Subcutaneous abdominal adipose tissue (tissue), 5 donors: ENCODE results near the gene ZFHX3.

Experiments used
- H3K27ac ChIP-seq: one replicate; pipeline ENCODE4 v1.7.0; 2013; ENCODE audit warnings: low read depth, mild to moderate bottlenecking, inconsistent platforms, low read length, moderate library complexity
- H3K27me3 ChIP-seq, 5 donors: one replicate each; pipeline ENCODE4 v1.7.0; 2013; ENCODE audit warnings: low read length in 5 of 5, inconsistent platforms in 1 of 5; ENCODE audit not compliant: control insufficient read depth in 5 of 5, insufficient read depth in 4 of 5
- H3K36me3 ChIP-seq, 5 donors: one replicate each; pipeline ENCODE4 v1.7.0; 2013; ENCODE audit warnings: low read length in 5 of 5; ENCODE audit not compliant: control insufficient read depth in 5 of 5, insufficient read depth in 5 of 5
- H3K4me1 ChIP-seq, 5 donors: one replicate each; pipeline ENCODE4 v1.7.0; 2013; ENCODE audit warnings: low read length in 5 of 5, mild to moderate bottlenecking in 3 of 5, moderate library complexity in 1 of 5; ENCODE audit not compliant: control insufficient read depth in 5 of 5, insufficient read depth in 5 of 5
- H3K4me3 ChIP-seq, 5 donors: one replicate each; pipeline ENCODE4 v1.7.0; 2013; ENCODE audit warnings: low read length in 5 of 5, low read depth in 1 of 5
- H3K9ac ChIP-seq, 5 donors: one replicate each; pipeline ENCODE4 v1.7.0; 2013; ENCODE audit warnings: low read length in 5 of 5, mild to moderate bottlenecking in 4 of 5, moderate library complexity in 3 of 5
- H3K9me3 ChIP-seq, 5 donors: one replicate each; pipeline ENCODE4 v1.7.0; 2013; ENCODE audit warnings: low read length in 5 of 5; ENCODE audit not compliant: control insufficient read depth in 5 of 5
- donor health status: healthy.
- donor health status: healthy.
- donor health status: healthy.
- donor health status: healthy.
- donor health status: healthy.

The ZFHX3 gene

DNA sequence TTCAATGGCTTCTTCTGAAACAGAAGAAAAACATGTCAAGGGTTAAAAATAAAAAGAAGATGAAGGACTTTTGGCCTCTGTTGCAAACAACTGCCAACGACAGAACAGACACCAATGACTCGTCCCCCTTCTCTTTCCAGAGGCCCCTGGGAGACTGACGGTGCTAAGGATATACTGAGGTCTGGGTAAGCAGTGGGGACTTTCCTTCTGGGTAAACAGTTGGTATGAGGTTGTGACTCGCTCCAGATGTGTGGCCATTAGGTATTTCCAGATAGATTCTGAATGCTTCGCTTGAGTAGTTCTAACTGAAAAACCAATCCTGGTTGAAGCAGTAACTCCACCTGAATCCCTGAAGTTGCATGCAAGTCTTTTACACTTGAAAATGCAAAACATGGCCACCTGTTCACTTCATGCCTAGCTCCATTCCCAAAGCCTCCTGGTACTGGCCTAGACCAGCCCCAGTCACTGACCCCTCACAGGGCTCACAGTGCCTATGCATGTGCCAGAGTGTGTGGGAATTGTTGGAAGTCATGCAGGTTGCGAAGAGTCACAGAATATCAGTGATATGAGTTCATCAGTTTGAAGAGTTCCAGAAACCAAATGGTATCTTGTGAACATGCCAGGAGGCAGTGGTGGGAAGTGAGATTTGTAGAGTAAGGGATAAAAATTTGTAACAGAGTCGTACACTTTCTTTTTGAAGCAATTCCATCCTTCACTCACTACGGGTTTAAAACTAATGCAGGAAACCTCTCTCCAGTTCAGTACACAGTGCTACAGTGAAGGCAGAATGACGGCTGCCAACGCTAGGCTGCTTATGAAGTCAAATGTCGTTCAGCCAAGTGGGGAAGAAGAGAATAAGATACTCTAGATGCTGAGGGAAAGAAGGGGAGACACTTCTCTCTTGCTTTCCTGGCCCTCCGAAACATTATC is 217.8 kb downstream of the ZFHX3 start:
- H3K9me3 ChIP-seq, result no peaks in the 10 kb centered on the region
- H3K27me3 ChIP-seq, result no peaks in the 10 kb centered on the region
- no peak overlapping the region for H3K9ac ChIP-seq
- no peak overlapping the region for H3K27ac ChIP-seq
- H3K4me3 ChIP-seq, result no peak overlapping the region
- peaks cover 2 to 18% (median 8%) of the 10 kb centered on the region in 5 donors for H3K36me3 ChIP-seq
- peaks cover 0 to 8% (median 0%) of the 10 kb centered on the region in 5 donors for H3K4me1 ChIP-seq

DNA sequence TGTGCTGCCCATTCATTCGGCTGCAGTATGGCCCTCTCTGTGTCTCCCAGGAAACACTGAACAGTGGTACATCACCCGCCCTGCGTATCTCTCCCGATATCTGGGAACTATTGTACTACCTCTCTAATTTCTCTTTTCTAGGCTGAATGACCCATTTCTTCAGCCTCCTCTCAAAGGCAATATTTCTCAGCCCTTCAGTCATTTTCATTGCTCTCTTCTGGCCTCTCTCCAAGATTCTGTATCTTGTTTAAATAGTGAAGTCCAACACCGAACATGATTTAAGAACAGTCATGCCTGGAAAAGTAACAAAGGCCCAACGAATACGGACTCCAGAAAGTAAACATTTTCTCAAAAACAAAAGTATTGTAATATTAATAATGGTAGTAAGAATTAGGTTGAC is 220.1 kb downstream of the ZFHX3 start:
- H3K36me3 ChIP-seq, result peaks cover 2 to 22% (median 8%) of the 10 kb centered on the region in 5 donors
- H3K27me3 ChIP-seq, result no peaks in the 10 kb centered on the region
- no peak overlapping the region for H3K27ac ChIP-seq
- no peaks in the 10 kb centered on the region for H3K9me3 ChIP-seq
- peaks cover 0 to 6% (median 0%) of the 10 kb centered on the region in 5 donors for H3K4me1 ChIP-seq
- H3K9ac ChIP-seq, result no peak overlapping the region
- no peak overlapping the region for H3K4me3 ChIP-seq

DNA sequence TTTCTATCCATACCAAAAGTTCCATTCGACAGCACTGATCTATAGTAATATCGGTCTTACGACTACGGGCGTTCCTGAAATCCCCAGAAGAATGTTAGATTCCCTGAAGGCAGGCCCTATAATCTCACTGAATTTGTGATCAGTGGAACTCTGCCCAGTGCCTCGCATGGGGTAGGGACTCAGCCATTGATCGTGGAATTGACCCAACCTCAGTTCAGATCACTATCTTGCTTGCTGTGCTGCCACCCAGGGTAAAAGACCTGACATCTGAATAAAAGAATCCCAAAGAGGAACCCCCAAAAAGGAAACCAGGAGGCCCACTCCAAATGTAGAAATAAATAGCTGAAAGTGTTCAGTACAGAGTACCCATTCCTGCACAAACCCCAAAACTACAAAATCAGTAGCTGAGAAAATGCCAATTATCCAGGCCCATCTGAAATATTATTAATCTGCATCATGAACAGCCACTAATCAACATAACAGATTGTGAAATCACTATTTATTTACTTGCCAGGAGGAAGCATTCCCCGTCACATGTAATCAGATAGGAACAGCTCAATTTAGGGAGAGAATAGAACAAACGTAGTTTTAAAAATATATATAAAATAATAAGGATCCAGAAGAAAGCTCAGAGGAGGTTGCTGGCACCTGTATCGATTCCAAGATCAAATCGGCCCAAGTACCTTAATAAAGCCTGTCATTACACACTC is 221.9 kb downstream of the ZFHX3 start:
- Histone ChIP-seq H3K4me1 (peaks cover 0 to 3% (median 0%) of the 10 kb centered on the region in 5 donors), H3K36me3 (peaks cover 2 to 22% (median 8%) of the 10 kb centered on the region in 5 donors), H3K27me3 (no peaks in the 10 kb centered on the region), H3K27ac (no peak overlapping the region), H3K4me3 (no peak overlapping the region), H3K9ac (no peak overlapping the region), H3K9me3 (no peaks in the 10 kb centered on the region)

DNA sequence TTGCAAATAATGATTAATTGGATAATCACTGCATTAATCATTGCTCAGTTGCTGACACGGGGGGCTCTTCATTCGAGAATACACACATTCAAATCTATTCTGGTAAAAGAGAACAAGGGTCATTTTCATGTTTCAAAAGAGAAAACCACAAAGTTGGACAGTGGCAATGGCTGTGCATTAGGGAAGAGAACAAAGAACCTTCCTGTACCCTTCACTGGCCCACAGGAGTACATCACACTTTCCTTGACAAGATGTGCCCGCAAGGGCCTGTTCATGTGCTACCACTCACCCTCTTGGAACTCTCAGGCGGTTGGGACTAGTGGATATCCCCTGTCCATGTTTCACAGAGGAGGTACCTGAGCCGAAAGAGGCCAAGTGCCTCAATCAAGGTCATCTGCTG is 223.2 kb downstream of the ZFHX3 start:
- Histone ChIP-seq H3K4me1 (peaks cover 0 to 3% (median 0%) of the 10 kb centered on the region in 5 donors), H3K36me3 (peaks cover 2 to 22% (median 8%) of the 10 kb centered on the region in 5 donors), H3K4me3 (no peak overlapping the region), H3K27me3 (no peaks in the 10 kb centered on the region), H3K27ac (no peak overlapping the region), H3K9ac (no peak overlapping the region), H3K9me3 (no peaks in the 10 kb centered on the region)

DNA sequence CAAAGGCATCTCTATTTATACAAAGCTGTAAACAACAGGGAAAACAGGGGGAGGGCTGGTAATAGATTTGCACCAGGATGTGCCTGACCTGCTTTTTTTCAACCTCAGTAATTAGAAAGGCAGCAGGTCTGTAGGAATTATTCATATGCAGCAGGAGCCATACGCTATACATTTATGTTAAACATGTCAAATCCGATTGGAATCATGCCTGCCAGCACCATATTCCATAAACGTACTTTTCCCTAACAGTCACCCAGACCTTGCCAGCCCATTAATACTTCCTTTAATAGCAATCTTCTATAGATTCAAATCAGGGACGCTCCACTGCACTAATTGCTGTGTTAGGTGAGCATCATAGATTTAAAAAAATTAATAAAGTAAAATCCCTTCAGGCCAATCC is 223.9 kb downstream of the ZFHX3 start:
- no peak overlapping the region for H3K9ac ChIP-seq
- H3K4me1 ChIP-seq, result peaks cover 0 to 3% (median 0%) of the 10 kb centered on the region in 5 donors
- no peaks in the 10 kb centered on the region for H3K9me3 ChIP-seq
- no peak overlapping the region for H3K4me3 ChIP-seq
- peaks cover under 1 to 17% (median 2%) of the 10 kb centered on the region in 5 donors for H3K36me3 ChIP-seq
- H3K27ac ChIP-seq, result no peak overlapping the region
- H3K27me3 ChIP-seq, result no peaks in the 10 kb centered on the region

DNA sequence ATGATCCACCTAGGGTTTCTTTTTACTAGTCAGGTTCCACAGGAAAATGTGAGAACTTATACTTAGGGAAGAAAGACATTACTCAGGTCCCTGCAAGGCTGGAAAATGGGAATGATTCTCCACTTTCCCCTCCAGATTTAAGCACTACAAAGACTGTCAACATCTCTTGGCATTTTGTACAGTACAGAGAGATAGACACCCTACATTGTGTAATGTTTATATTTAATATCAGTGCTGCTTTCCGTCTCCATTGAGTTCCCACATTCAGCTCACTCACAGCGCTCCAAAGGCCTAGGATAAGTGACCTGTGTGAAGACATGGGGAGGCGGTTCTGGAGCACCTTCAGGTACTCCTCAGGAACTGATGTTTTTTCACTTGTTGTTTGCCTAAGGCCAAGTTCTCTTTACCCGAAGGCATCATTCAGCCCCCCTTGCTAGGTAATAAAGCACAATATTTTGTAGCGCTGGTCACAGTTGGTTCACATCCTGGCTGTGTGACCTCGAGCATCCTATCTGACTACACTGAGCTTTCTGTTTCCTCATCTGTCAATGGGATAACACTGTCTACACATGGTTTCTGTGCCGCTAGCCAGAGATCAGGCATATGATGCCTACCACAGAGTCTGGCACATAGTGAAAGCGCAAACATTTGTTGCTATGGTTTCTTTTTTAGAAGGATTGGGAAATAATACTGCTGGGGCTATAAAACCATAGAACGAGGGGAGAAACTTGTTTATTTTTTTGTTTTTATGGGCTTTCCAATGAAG is 226.6 kb downstream of the ZFHX3 start:
- Histone ChIP-seq H3K9me3 (no peaks in the 10 kb centered on the region), H3K36me3 (peaks cover 0 to 8% (median 2%) of the 10 kb centered on the region in 5 donors), H3K9ac (no peak overlapping the region), H3K4me3 (no peak overlapping the region), H3K4me1 (peaks cover 0 to 13% (median 3%) of the 10 kb centered on the region in 5 donors), H3K27ac (no peak overlapping the region), H3K27me3 (no peaks in the 10 kb centered on the region)

DNA sequence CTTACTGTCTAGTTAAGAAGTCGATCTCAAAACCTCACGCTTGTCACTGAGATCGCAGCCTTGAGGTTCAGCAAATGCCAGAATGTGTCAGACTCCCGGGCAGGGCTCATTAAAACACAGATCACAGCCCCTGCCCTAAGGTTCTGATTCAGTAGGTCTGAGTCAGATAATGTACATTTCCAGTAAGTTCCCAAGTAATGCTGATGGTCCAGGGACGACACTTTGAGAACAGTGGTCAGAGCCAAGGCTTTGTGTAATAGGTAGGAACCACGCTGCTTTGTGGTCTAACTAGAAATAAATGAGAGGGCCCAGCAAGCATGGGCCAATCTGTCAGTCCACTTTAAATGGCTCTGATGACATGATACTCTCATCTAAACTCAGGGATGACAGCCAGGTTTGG is 228.6 kb downstream of the ZFHX3 start:
- Histone ChIP-seq H3K9me3 (no peaks in the 10 kb centered on the region), H3K9ac (no peak overlapping the region), H3K4me1 (peaks cover 0 to 13% (median 3%) of the 10 kb centered on the region in 5 donors), H3K4me3 (no peak overlapping the region), H3K27me3 (no peaks in the 10 kb centered on the region), H3K36me3 (no peaks in the 10 kb centered on the region), H3K27ac (no peak overlapping the region)

DNA sequence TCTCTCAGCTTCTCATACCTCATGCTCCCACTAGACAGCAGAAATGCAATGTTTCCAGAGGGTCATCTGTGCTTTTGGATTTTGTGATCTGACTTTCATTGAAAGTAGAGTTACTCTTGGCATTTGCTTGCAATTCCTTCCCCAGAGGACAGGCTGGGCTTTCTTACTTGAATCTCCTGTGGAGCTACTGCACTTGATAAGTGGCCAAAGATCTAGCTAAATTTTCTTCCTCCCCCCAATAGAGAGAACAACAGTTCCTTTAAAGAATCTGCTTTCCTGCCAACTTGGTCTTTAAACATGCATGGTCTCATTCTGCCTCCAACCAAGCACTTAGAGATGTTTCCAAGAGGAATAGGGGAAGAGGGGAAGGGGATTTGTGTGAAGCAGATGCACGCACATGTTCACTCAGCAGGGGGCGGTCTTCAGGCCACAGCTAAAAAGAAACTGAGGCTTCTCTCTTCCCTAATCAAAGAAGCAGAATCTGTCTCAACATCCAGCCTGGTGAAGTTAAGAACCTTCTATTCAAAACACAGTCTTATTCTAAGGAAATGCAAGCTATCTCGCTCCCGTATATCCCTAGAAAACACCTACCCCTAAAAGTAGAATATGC is 229.6 kb downstream of the ZFHX3 start:
- Histone ChIP-seq H3K27ac (no peak overlapping the region), H3K9me3 (no peaks in the 10 kb centered on the region), H3K36me3 (no peaks in the 10 kb centered on the region), H3K9ac (no peak overlapping the region), H3K4me3 (no peak overlapping the region), H3K4me1 (peaks cover 0 to 13% (median 3%) of the 10 kb centered on the region in 5 donors), H3K27me3 (no peaks in the 10 kb centered on the region)
